Fibroblast of skin of right biceps (primary cell): Measurements from ENCODE around the gene FOXRED2.

Experiments used
- DNase-seq: peaks from one replicate; pipeline ENCODE4 v3.0.0-alpha.2; 2013

The FOXRED2 gene

GRCh38 chr22:36512991-36513390, 6.2 kb upstream of the FOXRED2 start:
- no peak for DNase-seq

DNA sequence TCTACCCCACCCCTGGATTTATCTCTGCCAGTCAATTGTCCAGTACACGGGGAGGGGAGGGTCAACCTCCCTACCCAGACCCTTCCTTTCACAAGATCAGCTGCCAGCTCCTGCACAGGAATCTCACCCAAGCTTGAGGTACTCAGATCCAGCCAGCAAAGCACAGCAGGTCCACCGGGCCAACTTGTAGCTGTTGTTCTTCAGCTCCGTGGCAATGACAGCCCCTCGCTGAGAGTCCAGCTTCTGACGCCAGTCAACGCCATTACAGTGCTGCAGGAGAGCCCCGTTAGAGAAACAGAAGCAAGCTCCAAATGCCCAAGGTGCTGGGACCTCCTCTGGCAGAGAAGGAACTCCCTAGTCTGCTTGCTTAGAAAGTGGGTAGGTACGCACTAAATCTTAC, 5.5 kb upstream of the FOXRED2 start:
- no peak for DNase-seq

DNA sequence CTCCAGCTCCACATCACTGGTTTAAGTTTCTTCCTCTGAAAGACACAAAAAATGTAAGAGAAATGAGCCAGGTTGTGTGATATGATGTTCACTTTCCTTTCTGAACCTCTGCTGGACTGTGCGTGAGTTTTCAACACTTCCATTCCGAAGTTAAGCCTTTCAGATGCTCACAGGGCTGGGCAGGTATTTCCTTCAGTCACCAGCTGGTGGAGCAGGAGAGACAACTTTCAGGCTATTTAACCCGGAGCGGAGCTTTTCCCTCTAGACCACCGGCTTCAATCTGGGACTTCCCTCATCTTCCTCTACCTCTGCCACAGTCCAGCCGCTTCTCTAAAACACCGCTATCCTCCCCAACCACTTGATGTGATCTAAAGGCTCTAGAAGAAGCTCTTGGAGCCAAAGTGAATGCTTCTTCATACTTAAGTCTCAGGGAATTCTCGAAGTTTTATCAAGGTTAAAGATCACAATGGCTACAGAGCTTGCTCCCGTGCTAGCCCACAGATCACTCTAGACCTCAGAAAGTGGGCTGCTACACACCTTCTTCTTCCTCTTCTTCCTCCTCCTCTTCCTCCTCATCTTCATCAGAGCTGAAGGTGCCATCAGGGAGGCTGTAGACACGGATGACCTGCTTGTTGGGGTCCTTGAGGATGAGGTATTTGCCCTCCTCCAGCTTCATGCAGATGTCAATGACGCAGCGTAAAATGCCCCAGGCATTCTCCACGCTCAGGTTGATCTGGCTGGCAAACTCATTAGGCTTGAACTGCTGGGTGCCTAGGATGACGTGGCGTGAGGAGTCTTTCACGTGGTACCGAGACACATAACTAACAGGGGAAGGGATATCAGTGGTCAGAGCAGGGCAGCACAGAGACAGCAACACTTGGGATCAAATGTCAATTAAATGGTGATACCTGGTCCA, 4.4 kb upstream of the FOXRED2 start:
- DNase-seq: peak; percentile 58

DNA sequence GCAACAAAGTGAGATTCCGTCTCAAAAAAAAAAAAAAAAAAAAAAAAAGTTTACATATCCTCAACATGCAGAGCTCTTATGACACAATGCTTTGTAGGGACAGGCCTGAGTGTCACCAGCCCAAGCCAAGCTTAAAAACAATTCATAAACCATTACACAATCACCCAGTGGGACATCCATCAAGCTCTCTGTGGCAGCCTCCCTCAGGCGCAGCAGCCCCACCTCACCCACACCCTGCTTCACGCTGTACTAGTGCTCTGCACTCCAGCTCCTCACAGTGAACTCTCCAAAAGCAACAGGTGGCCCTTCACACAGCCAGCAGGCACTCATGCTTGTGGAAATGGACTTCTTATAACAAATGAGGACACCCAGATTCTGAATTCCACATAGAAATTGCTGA, 3.5 kb upstream of the FOXRED2 start:
- DNase-seq: no peak

DNA sequence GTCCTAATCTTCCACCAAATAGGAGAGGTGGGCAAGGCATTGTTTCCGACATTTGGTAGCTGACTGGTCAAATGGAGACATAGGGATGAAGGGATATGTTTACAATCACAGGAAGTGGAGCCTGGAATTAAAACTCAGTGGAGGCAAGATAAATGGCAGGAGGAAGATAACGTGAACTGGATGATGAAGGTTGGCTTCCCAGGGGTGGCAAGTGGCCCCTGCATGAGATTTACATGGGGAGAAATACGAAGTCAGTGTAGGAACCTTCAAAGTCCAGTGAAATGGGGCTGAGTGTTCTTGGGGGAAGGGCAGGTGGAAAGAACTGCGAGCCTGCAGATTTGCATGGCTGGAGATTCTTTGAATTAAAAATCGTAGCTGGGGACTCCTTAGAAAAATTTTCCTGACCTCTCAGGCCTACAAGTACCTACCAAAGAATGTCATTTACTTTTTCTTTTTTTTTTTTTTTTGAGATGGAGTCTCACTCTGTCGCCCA, 724 bp upstream of the FOXRED2 start:
- no peak for DNase-seq

DNA sequence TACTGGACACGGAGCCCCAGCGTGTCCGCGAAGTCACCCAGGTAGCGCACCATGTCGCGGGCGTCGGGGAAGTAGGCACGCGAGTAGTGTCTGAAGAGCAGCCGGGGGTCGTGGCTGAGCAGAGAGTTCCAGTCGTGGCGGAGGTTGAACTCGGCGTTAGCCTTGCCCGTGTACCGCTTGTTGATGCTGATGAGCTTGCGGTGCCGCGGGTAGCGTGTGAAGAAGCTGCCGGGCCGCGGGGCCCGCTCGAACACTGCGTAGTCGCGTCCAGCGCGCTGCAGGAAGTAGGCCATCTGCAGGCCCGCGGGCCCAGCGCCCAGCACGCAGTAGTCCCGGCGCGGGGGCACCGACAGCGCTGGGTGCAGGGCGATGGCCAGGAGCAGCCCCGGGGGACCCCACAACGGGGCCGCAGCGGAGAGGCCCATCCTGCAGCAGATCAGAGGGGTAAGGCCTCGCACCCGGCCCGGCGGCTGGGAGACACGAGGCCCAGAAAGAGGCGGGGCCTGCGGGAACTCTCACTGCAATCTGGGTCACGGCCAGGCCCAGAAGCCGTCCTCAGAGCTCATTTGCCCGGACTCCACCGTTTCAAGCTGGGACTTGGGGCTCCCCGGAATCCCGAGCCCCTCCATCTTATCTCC, 723 bp downstream of the FOXRED2 start:
- DNase-seq: no peak

DNA sequence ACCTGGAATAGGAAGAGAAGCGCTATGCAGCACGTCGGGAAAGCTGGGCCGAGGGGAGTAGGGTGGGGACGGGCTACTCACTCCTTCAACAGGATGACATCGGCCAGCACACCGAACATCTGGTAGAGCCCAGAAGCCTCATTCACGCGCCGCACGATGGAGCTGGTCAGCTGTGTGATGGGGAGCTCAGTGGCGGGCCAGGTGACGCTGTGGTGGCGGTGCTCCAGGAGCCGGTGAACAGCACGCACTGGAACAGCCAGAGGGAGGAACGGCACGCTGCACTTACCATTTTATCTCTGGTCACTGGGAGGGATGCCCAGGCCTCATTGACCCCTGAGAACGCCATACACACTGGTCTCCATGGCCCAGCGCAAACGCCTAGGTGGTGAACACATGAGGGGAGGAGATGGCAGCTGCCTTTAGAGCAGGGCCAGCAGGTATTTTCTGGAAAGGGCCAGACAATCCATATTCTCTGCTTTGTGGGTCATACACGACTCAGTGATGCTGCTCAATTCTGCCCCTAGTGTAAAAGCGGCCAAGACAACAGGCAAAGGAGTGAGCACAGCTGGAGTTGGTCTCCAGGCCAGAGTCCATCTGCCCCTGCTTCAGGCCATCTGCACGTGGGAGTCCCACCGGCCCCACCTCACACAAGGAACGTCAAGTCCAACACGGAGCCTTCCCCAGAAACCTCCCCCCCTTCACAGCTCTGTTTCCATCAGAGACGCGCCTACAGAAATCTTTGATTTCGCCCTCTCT, 8.8 kb downstream of the FOXRED2 start:
- DNase-seq: no peak

DNA sequence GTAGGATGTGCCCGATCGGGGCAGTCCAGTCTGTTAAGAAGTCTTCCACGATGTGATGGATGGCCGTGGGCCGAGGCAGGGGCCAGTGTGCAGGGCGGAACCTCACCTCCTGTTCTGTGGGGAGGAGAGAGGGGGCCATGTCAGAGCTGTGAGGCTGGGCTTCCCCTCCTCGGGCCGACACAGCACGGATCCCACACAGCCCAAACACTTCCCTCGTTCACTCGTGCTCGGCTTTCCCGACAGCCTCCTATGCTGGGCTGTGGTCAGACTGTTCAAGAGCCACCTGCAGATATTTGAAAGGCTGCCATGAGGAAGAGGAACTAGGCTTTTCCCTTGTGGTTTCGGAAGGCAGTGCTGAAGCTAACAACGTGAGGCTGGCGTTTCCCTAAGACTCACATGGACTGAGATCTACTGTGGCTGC, 13.1 kb downstream of the FOXRED2 start:
- no peak for DNase-seq

GRCh38 chr22:36492109-36492508, 14.7 kb downstream of the FOXRED2 start:
- no peak for DNase-seq

DNA sequence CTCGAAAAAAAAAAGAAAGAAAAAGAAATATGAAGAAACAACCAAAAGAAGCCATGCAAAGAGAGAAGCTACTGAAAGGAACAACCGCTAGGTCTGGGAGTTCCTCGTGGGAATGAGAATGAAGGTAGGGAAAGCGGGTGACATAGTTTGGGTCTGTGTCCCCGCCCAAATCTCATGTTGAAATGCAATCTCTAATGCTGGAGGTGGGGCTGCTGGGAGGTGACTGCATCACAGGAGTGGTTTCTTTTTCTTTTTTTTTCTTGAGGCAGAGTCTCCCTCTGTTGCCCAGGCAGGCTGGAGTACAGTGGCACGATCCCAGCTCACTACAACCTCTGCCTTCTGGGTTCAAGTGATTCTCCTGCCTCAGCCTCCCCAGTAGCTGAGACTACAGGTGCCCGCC, 15.7 kb downstream of the FOXRED2 start:
- DNase-seq: no peak

DNA sequence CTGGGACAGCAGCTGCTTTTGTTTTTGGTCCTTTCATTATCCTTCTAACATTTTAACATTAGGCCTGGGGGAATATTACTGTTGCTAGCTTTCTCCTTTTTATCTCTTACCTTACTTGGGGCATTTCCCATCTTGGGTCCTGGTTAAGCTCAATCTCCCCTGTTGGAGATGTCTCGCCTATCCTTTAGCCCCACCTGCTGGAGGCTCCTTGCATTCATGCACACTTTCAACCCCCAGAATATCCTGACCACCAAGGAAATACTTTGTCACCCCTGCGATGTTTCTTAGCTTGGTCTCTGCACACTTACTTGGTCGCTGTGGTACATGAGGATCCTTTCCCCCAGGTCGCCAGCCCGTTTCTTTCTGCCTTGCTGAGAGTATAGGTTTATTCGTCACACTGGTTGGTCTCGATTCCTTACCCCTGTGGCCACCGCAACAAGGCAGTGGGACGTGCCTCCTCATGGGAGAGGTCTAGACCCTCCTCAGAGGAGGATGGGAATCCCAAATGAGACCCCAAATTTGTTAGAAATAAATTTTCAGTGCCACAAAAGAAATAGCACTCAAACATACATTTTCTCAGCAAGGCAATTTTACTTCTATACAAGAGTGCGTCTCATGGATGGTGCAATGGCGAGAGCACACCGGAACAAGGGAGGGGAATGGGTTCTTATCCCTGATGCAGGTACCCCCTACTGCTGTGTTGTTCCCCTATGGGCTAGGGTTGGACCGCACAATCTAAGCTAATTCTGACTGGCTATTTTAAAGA, 20.0 kb downstream of the FOXRED2 start:
- DNase-seq: peak; percentile 63

GRCh38 chr22:36481393-36482168, 25.3 kb downstream of the FOXRED2 start, which contains the start of gene TXN2:
Gene TXN2, minus strand, starts transcription at chr22:36481640. Its CDS starts 803 bp downstream, at chr22:36480837.
- peak; percentile 98 for DNase-seq

- no peak for DNase-seq
Observed at GRCh38 chr22:36480941-36481392, 25.9 kb downstream of the FOXRED2 start.

- DNase-seq: no peak
Observed at GRCh38 chr22:36478966-36479365, 27.9 kb downstream of the FOXRED2 start.

DNA sequence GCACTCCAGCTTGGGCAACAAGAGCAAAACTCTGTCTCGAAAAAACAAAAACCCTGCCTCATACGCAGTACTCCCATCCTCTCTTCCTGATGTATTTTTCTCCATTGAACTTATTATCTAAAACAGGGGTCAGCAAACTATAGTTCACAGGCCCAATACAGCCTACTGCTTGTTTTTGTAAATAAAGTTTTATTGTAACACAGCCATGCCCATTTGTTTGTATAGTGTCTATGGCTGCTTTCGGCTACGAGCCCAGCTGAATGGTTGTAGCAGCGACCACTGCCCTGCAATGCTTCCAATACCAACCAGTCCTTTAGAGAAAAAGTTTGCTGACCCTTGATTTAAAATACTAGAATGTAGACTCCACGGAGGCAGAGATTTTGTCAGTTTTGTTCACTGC, 31.5 kb downstream of the FOXRED2 start:
- DNase-seq: no peak

GRCh38 chr22:36472689-36473088, 34.2 kb downstream of the FOXRED2 start:
- no peak for DNase-seq

GRCh38 chr22:36471341-36471821, 35.5 kb downstream of the FOXRED2 start:
- DNase-seq: peak; percentile 73

DNA sequence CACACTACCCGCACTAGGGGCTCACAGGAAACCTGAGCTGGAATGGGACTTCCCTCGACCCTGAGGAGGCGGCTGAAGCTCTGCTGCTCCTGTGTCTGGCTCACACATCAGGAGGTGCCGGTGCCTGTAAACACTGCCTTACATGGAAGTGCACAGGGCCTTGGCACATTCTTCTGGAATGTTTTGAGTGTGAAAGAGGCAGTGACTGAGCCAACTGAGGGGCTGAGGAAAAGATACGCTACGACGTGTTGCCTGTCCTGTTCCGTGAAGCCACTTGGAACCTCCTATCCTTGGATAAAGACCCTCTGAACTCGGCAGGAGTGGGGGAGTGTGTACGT, 35.9 kb downstream of the FOXRED2 start:
- DNase-seq: peak; percentile 55

DNA sequence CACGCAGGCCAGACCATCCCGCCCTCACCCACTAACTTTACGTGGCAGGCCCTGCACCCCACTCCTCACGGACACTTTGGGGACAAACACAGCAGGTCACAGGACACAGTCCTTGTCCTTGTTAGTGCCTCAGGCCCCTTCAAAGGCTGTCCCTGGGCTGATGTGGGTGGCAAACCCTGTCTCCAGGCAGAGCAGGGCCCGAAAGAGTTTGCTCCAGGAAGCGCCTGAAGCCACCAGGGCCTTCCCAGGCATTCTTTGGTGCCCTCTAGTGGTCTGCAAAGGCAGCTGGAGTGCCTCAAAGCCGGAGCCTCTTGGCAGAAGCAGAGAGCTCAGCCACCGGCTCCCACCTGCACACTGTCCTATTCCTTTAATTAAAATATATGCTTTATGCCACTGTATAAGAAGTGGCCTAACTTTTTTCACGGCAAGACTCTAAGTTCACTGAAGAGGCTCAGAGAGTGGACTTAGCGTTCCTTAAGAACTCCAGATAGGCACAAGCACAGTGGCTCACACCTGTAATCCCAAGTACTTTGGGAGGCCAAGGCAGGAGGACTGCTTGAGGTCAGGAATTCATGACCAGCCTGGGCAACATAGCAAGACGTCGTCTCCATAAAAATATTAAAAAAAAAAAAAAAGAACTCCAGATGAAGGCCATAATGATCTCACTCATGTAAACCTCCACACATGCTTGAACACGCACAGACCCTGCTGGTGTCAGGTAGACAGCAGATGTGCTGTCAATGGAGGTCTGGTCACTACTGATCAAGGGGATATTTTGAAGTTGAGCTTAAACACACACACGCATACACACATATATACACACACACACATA, 36.5 kb downstream of the FOXRED2 start:
- peak; percentile 85 for DNase-seq

DNA sequence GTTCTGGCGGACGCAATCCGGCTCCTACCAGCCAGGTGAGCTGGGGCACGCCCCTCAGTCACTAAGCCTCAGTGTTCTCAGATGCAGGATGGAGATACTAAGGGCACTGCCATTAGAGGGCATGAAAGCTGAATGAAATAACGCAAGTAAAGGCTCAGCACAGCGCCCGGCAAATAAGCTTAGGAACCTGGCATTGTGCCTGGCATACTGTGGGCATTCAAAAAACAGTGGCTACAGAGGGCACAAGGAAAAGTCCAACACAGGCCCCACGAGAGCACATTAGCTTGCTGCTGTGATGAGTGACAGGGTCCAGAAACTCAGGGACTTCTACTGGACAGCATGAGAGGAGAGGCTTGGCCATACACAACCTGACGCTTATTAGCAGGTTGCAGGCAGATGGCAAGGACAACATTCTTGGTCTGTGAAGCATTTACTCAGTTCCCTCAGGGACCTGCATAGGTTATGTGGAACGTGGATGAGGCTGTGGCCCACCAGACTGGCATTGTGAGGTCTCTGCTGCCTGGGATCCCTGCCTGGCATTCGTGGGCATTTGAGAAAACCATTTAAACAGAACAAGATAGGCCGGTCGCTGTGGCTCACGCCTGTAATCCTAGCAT, 37.6 kb downstream of the FOXRED2 start:
- no peak for DNase-seq
